CD4-positive, alpha-beta T cell (primary cell): ENCODE results near the gene PIP5KL1. TPM values are rescaled to one million over a fixed set of nuclear protein-coding genes. Genes with fewer than 3 reads are reported as not detected.

Experiments
- ATAC-seq: fragments of 200-7000 bp; cut with Tn5 transposase; one replicate; pipeline ENCODE4 v1.10.0; 2022; ENCODE audit warnings: mild to moderate bottlenecking; ENCODE audit not compliant: poor library complexity
- CTCF ChIA-PET: fragments of 350-600 bp; sonication (Branson Sonifier 250); formaldehyde crosslinking; loops from one replicate; lab custom pipeline; 2021; ENCODE audit warnings: antibody characterized with exemption, inconsistent platforms; lab: Charles Lee
- POLR2A ChIA-PET: fragments of 350-600 bp; sonication (Branson Sonifier 250); formaldehyde crosslinking; loops from one replicate; lab custom pipeline; 2021; ENCODE audit warnings: antibody characterized with exemption, inconsistent platforms; lab: Charles Lee
- DNase-seq, 14 experiments: peaks; one replicate each; pipeline ENCODE4 v3.0.0-alpha.2; 2013 to 2020; ENCODE audit warnings: mixed read lengths in 2 of 14
- H3K27ac ChIP-seq, 2 donors: one replicate each; pipeline versions ENCODE4 v1.5.1 to v1.7.0; 2013; ENCODE audit warnings: low read length in 2 of 2, low read depth in 1 of 2, mild to moderate bottlenecking in 1 of 2
- H3K27me3 ChIP-seq, 2 experiments: 1 replicate in 1 of 2; 2 replicates in 1 of 2; pipeline versions ENCODE4 v1.6.1 to v1.7.0; 2013; ENCODE audit warnings: low read length in 2 of 2, control low read depth in 1 of 2, mild to moderate bottlenecking in 1 of 2, moderate library complexity in 1 of 2; ENCODE audit not compliant: insufficient read depth in 2 of 2, control insufficient read depth in 1 of 2
- H3K36me3 ChIP-seq: one replicate; pipeline ENCODE4 v1.6.1; 2013; ENCODE audit warnings: low read length, control low read depth; ENCODE audit not compliant: insufficient read depth
- H3K4me1 ChIP-seq: one replicate; pipeline ENCODE4 v1.6.1; 2013; ENCODE audit warnings: low read length, control low read depth; ENCODE audit not compliant: insufficient read depth
- H3K4me3 ChIP-seq: one replicate; pipeline ENCODE4 v1.5.1; 2013; ENCODE audit warnings: mild to moderate bottlenecking, low read length, moderate library complexity
- H3K9me3 ChIP-seq, 2 experiments: 1 replicate in 1 of 2; 2 replicates in 1 of 2; pipeline versions ENCODE4 v1.6.1 to v1.7.0; 2013; ENCODE audit warnings: low read length in 2 of 2, mild to moderate bottlenecking in 2 of 2, control low read depth in 1 of 2, moderate library complexity in 1 of 2; ENCODE audit not compliant: control insufficient read depth in 1 of 2, insufficient read depth in 1 of 2
- H3K27ac Mint-ChIP-seq: one replicate; pipeline ENCODE4 v1.8.0; 2020; ENCODE audit warnings: mixed read lengths
- H3K27me3 Mint-ChIP-seq: one replicate; pipeline ENCODE4 v1.8.0; 2021; ENCODE audit warnings: mixed read lengths
- H3K36me3 Mint-ChIP-seq: one replicate; pipeline ENCODE4 v1.8.0; 2021; ENCODE audit warnings: low read depth, mixed read lengths
- H3K4me1 Mint-ChIP-seq: one replicate; pipeline ENCODE4 v1.8.0; 2021; ENCODE audit warnings: low read depth, mixed read lengths
- H3K4me3 Mint-ChIP-seq: one replicate; pipeline ENCODE4 v1.8.0; 2020; ENCODE audit warnings: mild to moderate bottlenecking, mixed read lengths
- H3K9me3 Mint-ChIP-seq: one replicate; pipeline ENCODE4 v1.8.0; 2020; ENCODE audit warnings: mixed read lengths
- CTCF ChIP-seq: fragments of 200-600 bp; IDR thresholded peaks from one replicate; pipeline ENCODE4 v1.8.0; 2022; ENCODE audit warnings: antibody characterized with exemption, mild to moderate bottlenecking
- intact Hi-C, 2 experiments: fragments of 100-400 bp; cut with DNase I in 1 of 2; cut with micrococcal nuclease in 1 of 2; formaldehyde crosslinking; loops; one replicate each; pipeline versions ENCODE4 v1.15.1 to v1.9.0; 2023 to 2025; cut with DNase I, micrococcal nuclease
- total RNA-seq, 174 experiments: library from RNA in 2 of 174; stranded (reverse) in 2 of 174; gene quantifications; one replicate each; pipeline ENCODE4 v1.2.3 and lab custom pipeline; 2021 to 2026

PIP5KL1 gene
- total RNA-seq, 2 experiments from 2014 or later, result 2.9 to 3.3 TPM

GRCh38 chr9:127905004-127905728 lies 25.4 kb downstream of the PIP5KL1 start:
- peak overlapping the region; percentile 95 to 98 for H3K27ac ChIP-seq
- H3K9me3 Mint-ChIP-seq, result no peaks in the 10 kb centered on the region
- peaks cover 56% of the 10 kb centered on the region for H3K4me1 Mint-ChIP-seq
- peak overlapping the region; percentile 63 for H3K4me3 ChIP-seq
- intact Hi-C loops, result loop anchor here in 1 of 2 experiments (1.0 to 5.0 kb wide), 3 partner anchors 12 to 168 kb away; partner anchors contain the start of genes CDK9, ST6GALNAC4 and TOR2A
- H3K36me3 ChIP-seq, result peaks cover 19% of the 10 kb centered on the region
- H3K27ac Mint-ChIP-seq, result peak overlapping the region; percentile 98
- ChIA-PET POLR2A (interaction anchor here (0.6 to 5.0 kb wide), 17 partner anchors 8 to 170 kb away, joined by 3 to 77 read pairs (median 6); partner anchors contain the start of genes CDK9, FPGS, PIP5KL1 and ST6GALNAC4), CTCF (interaction anchor here (1.0 to 2.0 kb wide), 3 partner anchors 17 to 170 kb away, joined by 4 to 6 read pairs (median 5); partner anchors contain the start of gene TOR2A)
- peaks cover 60% of the 10 kb centered on the region for H3K4me1 ChIP-seq
- ATAC-seq (peak; percentile 57), DNase-seq (peak in 13 of 14 experiments; percentile 50 to 84 (median 68))
- TF ChIP-seq CTCF, result no peak
- peaks cover 21% of the 10 kb centered on the region for H3K36me3 Mint-ChIP-seq
- peak overlapping the region; percentile 89 for H3K4me3 Mint-ChIP-seq
- H3K27me3 Mint-ChIP-seq, result no peaks in the 10 kb centered on the region
- no peaks in the 10 kb centered on the region for H3K9me3 ChIP-seq
- H3K27me3 ChIP-seq, result no peaks in the 10 kb centered on the region

GRCh38 chr9:127904561-127905003 lies 26.0 kb downstream of the PIP5KL1 start:
- no peak for TF ChIP-seq CTCF
- DNase-seq, result peak in 3 of 14 experiments; percentile 37 to 51 (median 40)
- Histone ChIP-seq H3K9me3 (no peaks in the 10 kb centered on the region), H3K27me3 (no peaks in the 10 kb centered on the region), H3K4me3 (peak overlapping the region; percentile 63), H3K36me3 (peaks cover 14% of the 10 kb centered on the region), H3K27ac (peak overlapping the region; percentile 95 to 98), H3K4me1 (peaks cover 66% of the 10 kb centered on the region)
- peaks cover 26% of the 10 kb centered on the region for H3K36me3 Mint-ChIP-seq
- POLR2A ChIA-PET, result interaction anchor here (0.6 to 5.0 kb wide), 8 partner anchors 12 to 133 kb away, joined by 3 to 77 read pairs (median 3); partner anchors contain the start of gene ST6GALNAC4
- H3K4me1 Mint-ChIP-seq, result peaks cover 61% of the 10 kb centered on the region
- no peaks in the 10 kb centered on the region for H3K9me3 Mint-ChIP-seq
- no peaks in the 10 kb centered on the region for H3K27me3 Mint-ChIP-seq
- CTCF ChIA-PET, result interaction anchor here (1.0 kb wide), 1 partner anchor 35 kb away, joined by 5 read pairs; no protein-coding TSS in a partner anchor
- H3K27ac Mint-ChIP-seq, result peak overlapping the region; percentile 98
- intact Hi-C loops, result loop anchor here in 1 of 2 experiments (1.0 to 5.0 kb wide), 3 partner anchors 13 to 167 kb away; partner anchors contain the start of genes CDK9, ST6GALNAC4 and TOR2A
- no peak for ATAC-seq
- peak overlapping the region; percentile 89 for H3K4me3 Mint-ChIP-seq

DNA sequence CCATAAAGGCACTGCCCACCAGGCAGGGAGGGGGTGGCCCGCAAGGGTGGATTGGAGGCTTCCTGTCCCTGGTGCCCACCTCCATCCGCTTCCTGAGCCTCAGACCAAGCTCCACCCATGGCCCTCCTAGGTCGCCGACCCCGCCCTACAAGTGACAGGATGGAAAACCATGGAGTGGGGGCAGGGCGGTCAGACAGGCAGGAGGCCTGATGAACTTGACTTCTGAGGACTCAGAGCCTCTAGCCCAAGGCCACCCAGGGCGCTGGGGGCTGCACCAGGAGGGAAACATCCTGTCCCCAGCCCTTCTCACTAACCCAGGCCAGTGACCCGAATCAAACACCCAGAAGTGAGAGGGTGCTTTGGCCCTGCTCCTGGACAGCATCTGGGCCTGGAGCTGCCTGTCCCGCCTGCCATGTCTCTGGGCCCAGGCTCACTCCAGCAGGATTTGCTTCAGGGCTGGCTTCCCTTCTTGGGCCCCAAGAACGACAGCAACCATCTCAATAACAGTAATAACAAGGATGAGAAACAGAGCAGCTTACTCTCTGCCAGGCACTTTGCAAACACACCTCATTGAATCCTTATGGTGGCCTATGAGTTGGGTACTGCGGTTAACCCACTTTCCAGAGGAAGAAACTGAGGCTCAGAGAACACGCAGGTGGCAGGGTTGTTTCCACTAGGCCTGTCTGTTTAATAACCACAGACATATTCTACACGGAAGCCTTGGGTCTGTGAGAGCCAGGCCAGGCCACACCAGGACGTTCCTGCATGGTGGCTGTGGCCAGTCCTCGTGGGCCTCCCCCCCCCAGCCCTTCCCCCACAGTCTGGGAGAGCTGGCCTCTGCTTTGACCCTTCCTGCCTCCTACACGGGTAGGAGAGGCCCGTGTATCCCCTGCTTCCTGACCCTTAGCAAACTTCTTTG lies 26.8 kb downstream of the PIP5KL1 start:
- TF ChIP-seq CTCF, result no peak
- ATAC-seq, result no peak

More for the DNA sequence above, 26.8 kb downstream of the PIP5KL1 start:
- ChIA-PET POLR2A (interaction anchor here (0.6 to 5.0 kb wide), 10 partner anchors 12 to 297 kb away, joined by 3 to 77 read pairs (median 3); partner anchors contain the start of gene ST6GALNAC4), CTCF (interaction anchor here (1.0 kb wide), 1 partner anchor 34 kb away, joined by 5 read pairs; no protein-coding TSS in a partner anchor)
- Histone ChIP-seq H3K27me3 (no peaks in the 10 kb centered on the region), H3K4me1 (peaks cover 70% of the 10 kb centered on the region), H3K9me3 (no peaks in the 10 kb centered on the region), H3K27ac (peak overlapping the region; percentile 95 to 98), H3K36me3 (peaks cover 12% of the 10 kb centered on the region), H3K4me3 (peak overlapping the region; percentile 63)
- DNase-seq, result peak in 12 of 14 experiments; percentile 50 to 94 (median 61)
- no peaks in the 10 kb centered on the region for H3K27me3 Mint-ChIP-seq
- intact Hi-C loops, result no loop called here
- peak overlapping the region; percentile 89 for H3K4me3 Mint-ChIP-seq
- H3K9me3 Mint-ChIP-seq, result no peaks in the 10 kb centered on the region
- H3K4me1 Mint-ChIP-seq, result peaks cover 61% of the 10 kb centered on the region
- peaks cover 26% of the 10 kb centered on the region for H3K36me3 Mint-ChIP-seq
- peak overlapping the region; percentile 98 for H3K27ac Mint-ChIP-seq
